ENCODE measurements around the gene NDUFS8.

DNA sequence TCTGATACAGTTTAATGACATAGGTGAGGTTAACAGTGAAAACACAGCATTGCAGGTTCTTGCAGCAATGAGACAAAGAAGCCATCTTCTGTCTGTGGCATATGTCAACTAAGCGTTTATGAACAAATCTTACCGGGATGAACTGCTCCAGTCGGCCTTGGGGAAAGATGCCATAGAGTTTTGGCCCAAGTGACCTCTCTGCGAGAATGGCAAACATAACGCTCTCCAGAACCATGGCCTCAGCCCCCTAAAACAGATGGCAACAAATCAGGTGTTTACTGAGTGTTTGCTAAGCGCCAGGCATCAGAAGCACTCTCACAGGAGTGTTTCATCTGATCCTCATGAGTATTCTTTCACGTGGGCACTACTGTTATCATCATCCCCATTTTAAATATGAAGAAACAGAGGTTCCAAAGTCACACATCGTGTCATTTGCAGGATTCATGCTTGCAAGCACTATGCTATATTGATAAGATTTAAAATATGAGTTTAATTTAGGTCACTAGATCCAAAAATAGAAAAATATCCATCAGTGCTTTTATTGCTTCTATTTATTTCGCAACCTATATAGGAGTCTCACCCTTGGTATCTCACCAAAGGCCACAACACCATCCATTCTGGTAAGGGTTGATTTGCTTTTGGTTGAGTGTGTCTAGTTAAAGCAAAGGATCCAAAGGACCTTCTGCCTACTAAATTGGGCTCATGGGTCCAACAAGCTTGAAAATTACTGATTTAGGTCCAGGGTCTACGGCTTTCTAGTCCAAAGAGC is 44.3 kb downstream of the NDUFS8 start:
- TF ChIP-seq, protein P1, sequence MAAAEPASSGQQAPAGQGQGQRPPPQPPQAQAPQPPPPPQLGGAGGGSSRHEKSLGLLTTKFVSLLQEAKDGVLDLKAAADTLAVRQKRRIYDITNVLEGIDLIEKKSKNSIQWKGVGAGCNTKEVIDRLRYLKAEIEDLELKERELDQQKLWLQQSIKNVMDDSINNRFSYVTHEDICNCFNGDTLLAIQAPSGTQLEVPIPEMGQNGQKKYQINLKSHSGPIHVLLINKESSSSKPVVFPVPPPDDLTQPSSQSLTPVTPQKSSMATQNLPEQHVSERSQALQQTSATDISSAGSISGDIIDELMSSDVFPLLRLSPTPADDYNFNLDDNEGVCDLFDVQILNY (CRISPR knock-in tag; IDR thresholded peaks at IDR 0.05), result no peak
- no peak for TF ChIP-seq NFE2L1 (CRISPR knock-in tag; IDR thresholded peaks at IDR 0.05)

Data from WTC11 (cell line).